Uterus (tissue), 4 donors: ENCODE data around the gene TRIM45. TPM values are rescaled to one million over a fixed set of nuclear protein-coding genes. Genes with fewer than 3 reads are reported as not detected.

Experiments
- DNase-seq, 2 donors: peaks; one replicate each; pipeline ENCODE4 v3.0.0-alpha.2; 2019 to 2020
- H3K27ac ChIP-seq, 2 donors: fragments of 200-600 bp; sonication (generic); 1 replicate in 1 of 2; 2 replicates in 1 of 2; pipeline ENCODE4 v1.5.1; 2016 to 2018
- H3K27me3 ChIP-seq, 2 donors: fragments of 200-600 bp; sonication (generic); one replicate each; pipeline ENCODE4 v1.5.1; 2018 to 2019; ENCODE audit warnings: control low read depth in 1 of 2
- H3K36me3 ChIP-seq, 2 donors: fragments of 200-600 bp; sonication (generic); one replicate each; pipeline ENCODE4 v1.5.1; 2019; ENCODE audit warnings: control low read depth in 1 of 2
- H3K4me1 ChIP-seq, 2 donors: fragments of 200-600 bp; sonication (generic); one replicate each; pipeline ENCODE4 v1.5.1; 2018 to 2019; ENCODE audit warnings: control low read depth in 1 of 2
- H3K4me3 ChIP-seq, 2 donors: fragments of 200-600 bp; sonication (generic); 1 replicate in 1 of 2; 2 replicates in 1 of 2; pipeline ENCODE4 v1.5.1; 2018 to 2019; ENCODE audit warnings: mild to moderate bottlenecking in 1 of 2
- H3K9me3 ChIP-seq, 2 donors: fragments of 200-600 bp; sonication (generic); one replicate each; pipeline ENCODE4 v1.5.1; 2019; ENCODE audit warnings: control low read depth in 1 of 2
- CTCF ChIP-seq, 4 experiments: fragments of 200-600 bp in 2 of 4; fragments of 450-650 bp in 2 of 4; sonication (generic) in 2 of 4; IDR thresholded peaks; one replicate each; pipeline ENCODE4 v1.5.1; 2016 to 2019; ENCODE audit warnings: antibody characterized with exemption in 4 of 4, mild to moderate bottlenecking in 2 of 4, moderate library complexity in 1 of 4
- POLR2A ChIP-seq, 2 donors: fragments of 450-650 bp; IDR thresholded peaks; one replicate each; pipeline ENCODE4 v1.6.1; 2016; ENCODE audit warnings: antibody characterized with exemption in 2 of 2, mild to moderate bottlenecking in 1 of 2, moderate library complexity in 1 of 2
- intact Hi-C: fragments of 100-400 bp; cut with DNase I; formaldehyde crosslinking; loops from one replicate; pipeline ENCODE4 v1.15.1; 2023; ENCODE audit warnings: low total_unique reads
- microRNA counts, 2 donors: library from miRNA; unstranded; fragments of <30 nt; microRNA quantifications; one replicate each; lab custom pipeline; 2016 to 2017
- microRNA-seq: library from miRNA; unstranded; fragments of <30 nt; microRNA quantifications from one replicate; pipeline ENCODE4, GENCODE V29; 2016; ENCODE audit warnings: borderline microRNAs expressed, borderline replicate concordance
- small RNA-seq: library from RNA; depleted of rRNA; stranded (forward); fragments of <200 nt; gene quantifications from one replicate; pipeline ENCODE3, GENCODE V24; 2016
- total RNA-seq, 4 donors: library from RNA; depleted of rRNA in 3 of 4; stranded (reverse); fragments of >200 nt in 3 of 4; gene quantifications; one replicate each; pipeline versions ENCODE4 v1.1.0 to v1.2.4, GENCODE V29; 2014 to 2023
- donor health status: DM: yes; HTN: yes; CAD: no.

TRIM45 gene
- total RNA-seq, 4 donors from 2014 or later = 2.6 to 16.7 (median 5.5) TPM

- H3K36me3 ChIP-seq = no peaks in the 10 kb centered on the region
- TF ChIP-seq POLR2A (IDR thresholded peaks at IDR 0.05) (no peak), CTCF (IDR thresholded peaks at IDR 0.05) (no peak)
- intact Hi-C loops = loop anchor here (10.0 kb wide), 1 partner anchor 492 kb away; the partner anchor contains the start of gene CD58
These were observed 55.2 kb downstream of the TRIM45 start for GRCh38 chr1:117066367-117066766.

GRCh38 chr1:117061986-117062415 lies 59.5 kb downstream of the TRIM45 start:
- H3K36me3 ChIP-seq = no peaks in the 10 kb centered on the region
- H3K9me3 ChIP-seq = no peaks in the 10 kb centered on the region
- no peak overlapping the region for H3K4me3 ChIP-seq
- no peaks in the 10 kb centered on the region for H3K27me3 ChIP-seq
- intact Hi-C loops = loop anchor here (5.0 to 10.0 kb wide), 2 partner anchors 60 to 487 kb away; partner anchors contain the start of genes CD58 and TRIM45
- TF ChIP-seq CTCF (IDR thresholded peaks at IDR 0.05) = no peak
- H3K27ac ChIP-seq = no peak overlapping the region
- peaks cover 0 to 5% of the 10 kb centered on the region in 2 donors for H3K4me1 ChIP-seq
- DNase-seq = no peak

More at GRCh38 chr1:117066367-117066766, 55.2 kb downstream of the TRIM45 start:
- no peak overlapping the region for H3K4me3 ChIP-seq
- DNase-seq = no peak
- H3K9me3 ChIP-seq = no peaks in the 10 kb centered on the region
- H3K4me1 ChIP-seq = no peaks in the 10 kb centered on the region
- H3K27ac ChIP-seq = no peak overlapping the region
- no peaks in the 10 kb centered on the region for H3K27me3 ChIP-seq

MicroRNAs encoded within 50 kb of the gene (microRNA counts, 767-probe panel; counts per million panel counts)
- 0 counts per million in 2 donors for microRNA hsa-miR-942 (lab: Ali Mortazavi, UCI)

Small RNAs within 50 kb of the gene (microRNA-seq; reads per million reads assigned to microRNA genes)
- gene MIR942 = 7.4 reads per million, percentile 13 among the genes with 10 or more reads in this experiment

Small RNAs within 50 kb of the gene (small RNA-seq; reads per million reads assigned to genes)
- gene MIR942 = not detected

Other genes with a start within 250 kb of the TRIM45 start
- 100 to 1,000 TPM in 2 of 4 donors, 10 to 100 TPM in 2; 32.4 to 134 (median 88.8) TPM for gene PTGFRN, start 211.8 kb downstream of the TRIM45 start, total RNA-seq
- gene CD101, start 120.0 kb downstream of the TRIM45 start, total RNA-seq = 1 to 10 TPM in 3 of 4 donors, not detected in 1; 2.1 to 4.1 (median 2.6) TPM
- 10 to 100 TPM in 3 of 4 donors, 1 to 10 TPM in 1; 8.2 to 56.4 (median 17.0) TPM for gene TTF2, start 61.4 kb downstream of the TRIM45 start, total RNA-seq
- gene VTCN1, start 89.2 kb upstream of the TRIM45 start, total RNA-seq = 10 to 100 TPM in 1 of 4 donors, 1 to 10 TPM in 1, under 1 TPM in 1, not detected in 1; 0.64 to 21.5 (median 2.6) TPM
- 10 to 100 TPM; 23.3 to 77.6 (median 57.0) TPM for gene MAN1A2, start 245.7 kb upstream of the TRIM45 start, total RNA-seq